ENCODE results near the gene KDM3A.

KDM3A gene

DNA sequence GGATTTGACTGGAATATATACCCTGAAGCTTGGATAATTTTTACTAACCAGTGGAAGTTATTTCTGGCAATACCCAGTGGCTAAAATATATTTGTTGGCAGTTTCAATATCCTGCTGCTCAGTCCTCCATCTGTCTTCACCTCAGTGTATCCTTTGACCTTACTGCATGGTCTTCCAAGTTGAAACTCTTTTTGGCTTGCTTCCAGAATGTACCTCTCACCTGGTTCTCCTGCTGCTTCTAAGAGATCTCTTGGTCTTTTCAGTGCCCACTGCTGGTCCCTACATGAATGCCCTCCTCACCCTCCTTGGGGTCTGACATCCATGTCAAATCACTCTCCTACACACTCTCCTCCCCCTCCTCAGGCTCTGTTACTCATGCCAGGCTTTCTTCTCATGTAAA, 4.8 kb upstream of the KDM3A start:
- Histone ChIP-seq H3K4me3 (ENCODE audit: low read depth, low read length) (no peak overlapping the region), H3K9ac (ENCODE audit: low read depth, low read length) (no peak overlapping the region), H3K4me1 (ENCODE audit: control insufficient read depth, insufficient read depth, low read length) (no peaks in the 10 kb centered on the region), H3K9me3 (ENCODE audit: control insufficient read depth, insufficient read depth, low read length) (peaks cover 4% of the 10 kb centered on the region), H3K36me3 (ENCODE audit: control insufficient read depth, insufficient read depth, low read length) (no peaks in the 10 kb centered on the region), H3K27me3 (ENCODE audit: control insufficient read depth, insufficient read depth, low read length) (no peaks in the 10 kb centered on the region)

GRCh38 chr2:86439879-86440630, 1.1 kb upstream of the KDM3A start:
- Histone ChIP-seq H3K9ac (ENCODE audit: low read depth, low read length) (no peak overlapping the region), H3K36me3 (ENCODE audit: control insufficient read depth, insufficient read depth, low read length) (no peaks in the 10 kb centered on the region), H3K27me3 (ENCODE audit: control insufficient read depth, insufficient read depth, low read length) (no peaks in the 10 kb centered on the region), H3K4me3 (ENCODE audit: low read depth, low read length) (no peak overlapping the region), H3K4me1 (ENCODE audit: control insufficient read depth, insufficient read depth, low read length) (peaks cover 3% of the 10 kb centered on the region), H3K9me3 (ENCODE audit: control insufficient read depth, insufficient read depth, low read length) (peaks cover 4% of the 10 kb centered on the region)

DNA sequence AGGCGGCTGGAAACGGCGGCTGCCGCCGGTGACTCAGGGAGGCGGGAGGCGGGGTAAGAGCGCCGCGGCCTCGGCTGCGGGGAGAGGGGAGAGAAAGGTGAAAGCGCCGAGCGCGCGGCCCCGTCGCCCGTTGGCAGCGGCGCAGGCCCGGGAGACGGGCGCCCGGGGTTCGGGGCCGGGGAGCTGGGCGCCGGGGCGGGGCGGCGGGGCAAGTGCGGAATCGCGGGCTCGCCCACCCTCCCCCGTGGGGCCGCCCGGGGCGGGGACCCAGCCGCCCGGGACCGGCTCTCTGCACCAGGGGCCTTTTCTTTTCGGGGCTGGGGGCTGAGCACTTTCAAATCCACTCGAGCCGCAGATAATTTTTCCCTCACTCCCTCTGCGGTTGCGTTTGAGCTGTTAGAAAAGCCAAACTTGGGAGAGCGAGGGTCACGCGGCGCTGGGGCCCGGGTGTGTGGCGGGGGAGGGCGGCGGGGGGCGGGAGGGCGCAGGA, 266 bp downstream of the KDM3A start:
- no peaks in the 10 kb centered on the region for H3K36me3 ChIP-seq (ENCODE audit: control insufficient read depth, insufficient read depth, low read length)
- H3K9me3 ChIP-seq (ENCODE audit: control insufficient read depth, insufficient read depth, low read length) = peaks cover 4% of the 10 kb centered on the region
- H3K4me3 ChIP-seq (ENCODE audit: low read depth, low read length) = peak overlapping the region; percentile 46
- peaks cover 3% of the 10 kb centered on the region for H3K4me1 ChIP-seq (ENCODE audit: control insufficient read depth, insufficient read depth, low read length)
- no peaks in the 10 kb centered on the region for H3K27me3 ChIP-seq (ENCODE audit: control insufficient read depth, insufficient read depth, low read length)
- H3K9ac ChIP-seq (ENCODE audit: low read depth, low read length) = no peak overlapping the region

GRCh38 chr2:86441882-86442641, 891 bp downstream of the KDM3A start:
- Histone ChIP-seq H3K9me3 (ENCODE audit: control insufficient read depth, insufficient read depth, low read length) (peaks cover 4% of the 10 kb centered on the region), H3K4me3 (ENCODE audit: low read depth, low read length) (peak overlapping the region; percentile 72), H3K9ac (ENCODE audit: low read depth, low read length) (peak overlapping the region; percentile 3), H3K27me3 (ENCODE audit: control insufficient read depth, insufficient read depth, low read length) (no peaks in the 10 kb centered on the region), H3K4me1 (ENCODE audit: control insufficient read depth, insufficient read depth, low read length) (peaks cover 3% of the 10 kb centered on the region), H3K36me3 (ENCODE audit: control insufficient read depth, insufficient read depth, low read length) (no peaks in the 10 kb centered on the region)

DNA sequence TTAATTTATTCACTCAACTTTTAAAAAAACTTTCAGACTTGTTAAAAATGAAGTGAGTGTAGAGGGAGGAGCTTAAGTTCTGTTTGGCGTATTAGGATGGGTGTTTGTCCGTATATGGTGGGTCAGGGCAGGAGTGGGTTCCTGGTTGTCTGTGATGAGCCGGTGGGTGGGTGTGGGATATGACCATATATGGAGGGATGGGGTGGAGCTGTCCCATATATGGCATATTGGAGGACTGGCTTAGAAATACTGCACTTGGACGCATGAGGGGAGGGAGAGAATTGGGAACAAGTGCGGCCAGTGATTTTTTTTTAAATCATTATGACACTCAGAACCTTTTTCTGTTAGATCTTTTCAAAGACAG, 1.5 kb downstream of the KDM3A start:
- no peaks in the 10 kb centered on the region for H3K36me3 ChIP-seq (ENCODE audit: control insufficient read depth, insufficient read depth, low read length)
- peaks cover 4% of the 10 kb centered on the region for H3K9me3 ChIP-seq (ENCODE audit: control insufficient read depth, insufficient read depth, low read length)
- H3K27me3 ChIP-seq (ENCODE audit: control insufficient read depth, insufficient read depth, low read length) = no peaks in the 10 kb centered on the region
- no peak overlapping the region for H3K9ac ChIP-seq (ENCODE audit: low read depth, low read length)
- H3K4me1 ChIP-seq (ENCODE audit: control insufficient read depth, insufficient read depth, low read length) = peaks cover 3% of the 10 kb centered on the region
- H3K4me3 ChIP-seq (ENCODE audit: low read depth, low read length) = peak overlapping the region; percentile 72

DNA sequence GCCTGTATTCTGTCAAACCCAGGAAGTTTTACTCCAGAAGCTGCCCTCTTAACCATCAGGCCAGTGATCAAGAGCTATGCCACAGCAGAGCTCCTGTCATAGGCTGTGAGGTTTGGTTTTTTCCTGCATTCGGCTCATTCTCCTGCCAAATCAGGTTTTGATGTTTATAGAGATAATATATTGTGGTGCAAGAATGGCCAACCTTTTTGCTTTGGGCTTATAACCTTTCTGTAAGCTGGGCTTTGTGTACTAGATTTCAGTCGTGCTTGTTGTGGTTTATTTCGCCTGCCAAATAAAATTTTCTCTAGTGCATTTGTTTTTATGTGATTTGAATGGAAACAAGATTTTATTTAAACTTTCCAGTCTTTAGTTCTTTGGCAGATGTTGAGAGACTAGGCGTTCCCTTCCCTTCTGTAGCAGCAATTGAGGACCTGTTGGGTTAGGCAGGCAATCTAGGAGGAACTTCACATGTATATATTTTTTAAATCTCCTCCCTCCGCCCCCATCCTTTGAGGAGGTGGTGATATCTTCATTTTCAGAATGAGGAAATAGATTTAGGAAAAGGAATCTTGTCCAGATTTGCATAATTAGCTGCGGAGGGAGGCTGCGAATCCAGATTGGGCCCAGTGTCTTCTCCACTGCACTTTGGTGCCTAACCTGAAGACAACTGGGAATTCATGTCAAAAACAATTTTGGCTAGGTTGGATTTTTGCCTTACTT, 2.6 kb downstream of the KDM3A start:
- H3K9ac ChIP-seq (ENCODE audit: low read depth, low read length) = no peak overlapping the region
- H3K4me3 ChIP-seq (ENCODE audit: low read depth, low read length) = no peak overlapping the region
- H3K9me3 ChIP-seq (ENCODE audit: control insufficient read depth, insufficient read depth, low read length) = peaks cover 2% of the 10 kb centered on the region
- H3K4me1 ChIP-seq (ENCODE audit: control insufficient read depth, insufficient read depth, low read length) = peaks cover 3% of the 10 kb centered on the region
- no peaks in the 10 kb centered on the region for H3K36me3 ChIP-seq (ENCODE audit: control insufficient read depth, insufficient read depth, low read length)
- H3K27me3 ChIP-seq (ENCODE audit: control insufficient read depth, insufficient read depth, low read length) = no peaks in the 10 kb centered on the region

DNA sequence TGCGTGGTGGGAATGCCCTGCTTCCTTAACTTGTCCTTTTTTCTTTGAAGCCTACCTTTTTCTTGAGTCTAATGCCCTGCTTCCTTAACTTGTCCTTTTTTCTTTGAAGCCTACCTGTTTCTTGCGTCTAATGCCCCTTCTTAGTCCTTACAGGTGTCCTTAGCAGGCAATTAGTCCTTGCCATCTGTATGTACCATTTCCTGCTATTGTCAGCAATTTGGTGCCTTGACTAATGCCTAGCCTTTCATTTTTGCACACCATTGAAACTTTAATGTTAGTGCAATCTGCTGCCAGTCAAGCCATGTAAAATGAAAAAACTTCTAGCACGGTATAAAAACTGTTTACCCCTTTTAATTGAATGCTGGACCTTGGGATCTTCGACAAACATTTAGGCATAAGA, 4.3 kb downstream of the KDM3A start:
- H3K4me3 ChIP-seq (ENCODE audit: low read depth, low read length) = no peak overlapping the region
- no peaks in the 10 kb centered on the region for H3K36me3 ChIP-seq (ENCODE audit: control insufficient read depth, insufficient read depth, low read length)
- no peaks in the 10 kb centered on the region for H3K9me3 ChIP-seq (ENCODE audit: control insufficient read depth, insufficient read depth, low read length)
- no peak overlapping the region for H3K9ac ChIP-seq (ENCODE audit: low read depth, low read length)
- H3K27me3 ChIP-seq (ENCODE audit: control insufficient read depth, insufficient read depth, low read length) = no peaks in the 10 kb centered on the region
- H3K4me1 ChIP-seq (ENCODE audit: control insufficient read depth, insufficient read depth, low read length) = peaks cover 3% of the 10 kb centered on the region

DNA sequence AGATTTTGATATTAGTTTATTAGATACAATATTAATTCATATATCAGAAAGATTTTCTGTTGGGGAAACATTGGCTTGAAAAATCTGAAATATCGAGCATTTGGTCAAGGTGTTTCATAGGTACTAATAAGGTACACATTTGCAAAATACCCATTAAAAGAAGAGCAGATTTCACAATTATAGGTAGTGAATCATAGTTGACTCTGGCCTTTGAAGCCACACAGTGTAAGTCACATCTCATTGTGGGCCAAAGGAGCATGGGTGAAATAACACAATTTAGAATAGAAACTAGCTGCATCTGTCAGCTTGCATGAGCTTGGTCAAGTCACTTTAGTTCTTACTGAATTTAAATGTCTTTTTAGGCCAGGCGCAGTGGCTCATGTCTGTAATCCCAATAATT, 4.9 kb downstream of the KDM3A start:
- Histone ChIP-seq H3K9me3 (ENCODE audit: control insufficient read depth, insufficient read depth, low read length) (no peaks in the 10 kb centered on the region), H3K36me3 (ENCODE audit: control insufficient read depth, insufficient read depth, low read length) (no peaks in the 10 kb centered on the region), H3K27me3 (ENCODE audit: control insufficient read depth, insufficient read depth, low read length) (no peaks in the 10 kb centered on the region), H3K4me3 (ENCODE audit: low read depth, low read length) (no peak overlapping the region), H3K4me1 (ENCODE audit: control insufficient read depth, insufficient read depth, low read length) (peaks cover 3% of the 10 kb centered on the region), H3K9ac (ENCODE audit: low read depth, low read length) (no peak overlapping the region)

GRCh38 chr2:86453836-86454235, 12.7 kb downstream of the KDM3A start:
- Histone ChIP-seq H3K27me3 (ENCODE audit: control insufficient read depth, insufficient read depth, low read length) (no peaks in the 10 kb centered on the region), H3K9ac (ENCODE audit: low read depth, low read length) (no peak overlapping the region), H3K4me3 (ENCODE audit: low read depth, low read length) (no peak overlapping the region), H3K36me3 (ENCODE audit: control insufficient read depth, insufficient read depth, low read length) (no peaks in the 10 kb centered on the region), H3K4me1 (ENCODE audit: control insufficient read depth, insufficient read depth, low read length) (no peaks in the 10 kb centered on the region), H3K9me3 (ENCODE audit: control insufficient read depth, insufficient read depth, low read length) (no peaks in the 10 kb centered on the region)

DNA sequence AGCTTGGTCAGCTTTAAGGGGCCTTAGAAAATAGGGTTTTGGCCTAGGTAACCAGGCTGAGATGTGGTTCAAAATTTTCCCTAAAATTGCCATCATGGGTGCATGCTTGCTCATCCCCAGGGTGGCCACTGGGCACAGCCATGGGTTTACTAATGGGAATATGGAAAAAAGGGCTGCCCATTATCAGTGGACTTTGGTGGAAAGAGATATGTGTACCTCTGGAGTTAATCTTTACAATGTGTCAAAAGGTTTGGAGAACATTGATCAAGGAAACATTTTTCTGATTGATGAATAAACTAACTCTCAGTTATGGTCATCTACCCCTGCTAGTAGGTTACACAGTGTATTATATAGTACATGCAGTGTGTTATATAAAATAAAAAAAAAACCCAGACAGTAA, 13.1 kb downstream of the KDM3A start:
- no peak overlapping the region for H3K9ac ChIP-seq (ENCODE audit: low read depth, low read length)
- no peaks in the 10 kb centered on the region for H3K9me3 ChIP-seq (ENCODE audit: control insufficient read depth, insufficient read depth, low read length)
- H3K4me3 ChIP-seq (ENCODE audit: low read depth, low read length) = no peak overlapping the region
- H3K4me1 ChIP-seq (ENCODE audit: control insufficient read depth, insufficient read depth, low read length) = no peaks in the 10 kb centered on the region
- no peaks in the 10 kb centered on the region for H3K36me3 ChIP-seq (ENCODE audit: control insufficient read depth, insufficient read depth, low read length)
- H3K27me3 ChIP-seq (ENCODE audit: control insufficient read depth, insufficient read depth, low read length) = no peaks in the 10 kb centered on the region

DNA sequence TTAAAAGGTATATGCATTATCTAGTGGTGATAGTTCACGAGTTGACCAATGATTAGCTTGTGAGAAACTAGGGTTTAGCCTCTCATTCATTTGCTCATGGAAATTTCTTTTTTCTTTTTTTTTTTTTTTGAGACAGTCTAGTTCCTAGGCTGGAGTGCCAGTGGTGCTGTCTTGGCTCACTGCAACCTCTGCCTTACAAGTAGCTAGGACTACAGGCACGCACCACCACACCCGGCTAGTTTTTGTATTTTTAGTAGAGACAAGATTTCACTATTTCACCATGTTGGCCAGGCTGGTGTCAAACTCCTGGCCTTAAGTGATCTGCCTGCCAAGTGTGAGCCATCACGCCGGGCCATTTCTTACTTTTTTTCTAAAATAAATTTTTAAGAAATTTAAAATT, 14.0 kb downstream of the KDM3A start:
- Histone ChIP-seq H3K9me3 (ENCODE audit: control insufficient read depth, insufficient read depth, low read length) (no peaks in the 10 kb centered on the region), H3K9ac (ENCODE audit: low read depth, low read length) (no peak overlapping the region), H3K36me3 (ENCODE audit: control insufficient read depth, insufficient read depth, low read length) (no peaks in the 10 kb centered on the region), H3K27me3 (ENCODE audit: control insufficient read depth, insufficient read depth, low read length) (no peaks in the 10 kb centered on the region), H3K4me3 (ENCODE audit: low read depth, low read length) (no peak overlapping the region), H3K4me1 (ENCODE audit: control insufficient read depth, insufficient read depth, low read length) (no peaks in the 10 kb centered on the region)
